AG09309 (cell line): Measurements from ENCODE around the gene SNRK.
"Not testable (repeated sequence)": the region's sequence is repeated elsewhere in the genome, so short reads cannot be mapped to it uniquely, and the experiment has no call there.

Source experiments
- DNase-seq: peaks from one replicate; pipeline ENCODE4 v3.0.0-alpha.2; 2010; ENCODE audit warnings: low read depth
- H3K4me3 ChIP-seq: 2 replicates; pipeline ENCODE4 v1.5.1; 2011; ENCODE audit warnings: mild to moderate bottlenecking, low read depth, low read length, moderate library complexity; ENCODE audit not compliant: control insufficient read depth
- TF ChIP-seq, protein P1 (sequence below): IDR thresholded peaks from 2 replicates; pipeline ENCODE4 v1.5.1; 2011; ENCODE audit warnings: mild to moderate bottlenecking, low read depth, low read length, inconsistent platforms; ENCODE audit not compliant: insufficient read depth, control insufficient read depth; ENCODE audit errors: missing control alignments

Gene SNRK

DNA sequence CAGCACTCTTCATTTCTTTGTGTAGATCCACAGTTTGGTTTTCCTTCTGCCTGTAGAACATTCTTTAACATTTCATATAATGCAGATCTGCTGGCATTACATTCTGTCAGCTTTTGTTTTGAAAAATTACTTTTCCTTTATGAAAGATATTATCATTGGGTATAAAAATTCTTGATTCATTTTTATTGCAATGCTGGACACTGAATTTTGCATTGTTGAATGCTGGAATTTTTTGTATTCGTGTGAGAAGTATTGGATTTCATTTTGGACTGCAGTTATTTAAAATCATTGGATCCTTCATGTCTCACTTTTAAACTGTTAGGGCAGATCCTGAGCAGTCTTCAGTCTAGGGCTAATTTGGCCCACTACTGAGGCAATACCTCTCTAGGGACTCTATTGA lies 67.1 kb downstream of the SNRK start:
- TF ChIP-seq, protein P1, sequence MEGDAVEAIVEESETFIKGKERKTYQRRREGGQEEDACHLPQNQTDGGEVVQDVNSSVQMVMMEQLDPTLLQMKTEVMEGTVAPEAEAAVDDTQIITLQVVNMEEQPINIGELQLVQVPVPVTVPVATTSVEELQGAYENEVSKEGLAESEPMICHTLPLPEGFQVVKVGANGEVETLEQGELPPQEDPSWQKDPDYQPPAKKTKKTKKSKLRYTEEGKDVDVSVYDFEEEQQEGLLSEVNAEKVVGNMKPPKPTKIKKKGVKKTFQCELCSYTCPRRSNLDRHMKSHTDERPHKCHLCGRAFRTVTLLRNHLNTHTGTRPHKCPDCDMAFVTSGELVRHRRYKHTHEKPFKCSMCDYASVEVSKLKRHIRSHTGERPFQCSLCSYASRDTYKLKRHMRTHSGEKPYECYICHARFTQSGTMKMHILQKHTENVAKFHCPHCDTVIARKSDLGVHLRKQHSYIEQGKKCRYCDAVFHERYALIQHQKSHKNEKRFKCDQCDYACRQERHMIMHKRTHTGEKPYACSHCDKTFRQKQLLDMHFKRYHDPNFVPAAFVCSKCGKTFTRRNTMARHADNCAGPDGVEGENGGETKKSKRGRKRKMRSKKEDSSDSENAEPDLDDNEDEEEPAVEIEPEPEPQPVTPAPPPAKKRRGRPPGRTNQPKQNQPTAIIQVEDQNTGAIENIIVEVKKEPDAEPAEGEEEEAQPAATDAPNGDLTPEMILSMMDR = no peak
- no peak overlapping the region for H3K4me3 ChIP-seq
- DNase-seq = no peak

DNA sequence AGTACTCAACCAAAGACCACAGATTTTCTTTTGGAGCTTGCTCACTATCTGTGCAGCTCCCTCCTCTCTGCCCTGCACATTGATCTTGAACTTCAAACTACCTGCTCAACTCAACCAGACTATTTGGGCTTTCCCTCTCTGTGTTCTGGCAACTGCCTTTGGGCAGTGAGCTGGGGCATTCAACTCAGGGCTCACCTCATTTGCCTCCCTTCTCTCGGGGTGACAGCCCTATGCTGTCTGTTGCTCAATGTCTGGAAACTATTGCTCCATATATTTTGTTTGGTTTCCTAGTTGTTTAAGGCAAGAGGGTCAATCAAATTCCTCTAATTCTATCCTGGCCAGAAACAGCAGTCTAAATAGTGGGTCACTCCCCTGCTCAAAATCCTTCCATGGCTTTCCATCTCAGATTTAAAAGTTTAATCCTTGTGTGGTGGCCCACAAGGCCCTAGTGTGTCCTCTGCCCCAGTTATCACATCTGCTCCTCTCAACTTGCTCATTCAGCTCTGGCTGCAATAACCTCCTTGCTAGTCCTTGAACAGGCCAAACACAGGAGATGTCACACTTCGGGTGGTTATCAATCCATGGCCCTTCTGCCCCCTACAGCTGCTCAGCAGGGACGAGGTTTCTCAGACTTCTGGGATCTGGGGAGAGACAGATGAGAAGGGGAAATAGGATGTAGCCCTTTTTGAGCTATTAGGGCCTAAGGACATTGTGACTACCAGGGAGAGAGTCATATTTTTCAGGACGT lies 67.8 kb downstream of the SNRK start:
- H3K4me3 ChIP-seq = no peak overlapping the region
- TF ChIP-seq, protein P1 = no peak
- DNase-seq = no peak

DNA sequence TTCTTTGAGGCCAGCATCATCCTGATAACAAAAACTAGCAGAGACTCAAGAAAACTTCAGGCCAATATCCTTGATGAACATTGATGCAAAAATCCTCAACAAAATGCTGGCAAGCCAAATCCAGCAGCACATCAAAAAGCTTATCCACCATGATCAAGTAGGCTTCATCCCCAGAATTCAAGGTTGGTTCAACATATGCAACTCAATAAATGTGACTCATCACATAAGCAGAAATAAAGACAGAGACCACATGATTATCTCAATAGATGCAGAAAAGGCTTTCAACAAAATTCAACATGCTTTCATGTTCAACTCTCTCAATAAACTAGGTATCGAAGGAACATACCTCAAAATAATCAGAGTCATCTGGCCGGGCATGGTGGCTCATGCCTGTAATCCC lies 69.7 kb downstream of the SNRK start:
- DNase-seq = not testable (repeated sequence)

DNA sequence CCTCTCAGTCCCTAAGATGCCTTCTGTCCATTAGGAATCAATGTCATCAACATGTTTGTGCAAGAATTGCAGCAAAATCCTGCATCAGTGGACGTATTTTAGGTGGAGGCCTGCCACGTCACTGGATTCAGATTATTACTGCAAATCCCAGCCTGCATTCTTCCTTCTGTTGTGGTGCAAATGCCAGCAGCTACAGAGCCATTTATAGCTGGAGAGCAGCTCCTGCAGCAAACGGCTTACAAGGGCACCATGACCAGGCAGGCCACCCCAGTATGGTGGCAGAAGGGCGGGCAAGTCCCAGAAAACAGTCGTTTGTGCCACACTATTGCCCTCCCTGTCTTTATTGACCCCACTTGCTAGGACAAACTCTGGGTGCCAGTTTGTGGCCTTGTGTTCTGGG lies 74.7 kb downstream of the SNRK start:
- no peak for DNase-seq
- TF ChIP-seq, protein P1 = no peak
- H3K4me3 ChIP-seq = no peak overlapping the region

More for the DNA sequence above, 69.7 kb downstream of the SNRK start:
- H3K4me3 ChIP-seq = not testable (repeated sequence)

DNA sequence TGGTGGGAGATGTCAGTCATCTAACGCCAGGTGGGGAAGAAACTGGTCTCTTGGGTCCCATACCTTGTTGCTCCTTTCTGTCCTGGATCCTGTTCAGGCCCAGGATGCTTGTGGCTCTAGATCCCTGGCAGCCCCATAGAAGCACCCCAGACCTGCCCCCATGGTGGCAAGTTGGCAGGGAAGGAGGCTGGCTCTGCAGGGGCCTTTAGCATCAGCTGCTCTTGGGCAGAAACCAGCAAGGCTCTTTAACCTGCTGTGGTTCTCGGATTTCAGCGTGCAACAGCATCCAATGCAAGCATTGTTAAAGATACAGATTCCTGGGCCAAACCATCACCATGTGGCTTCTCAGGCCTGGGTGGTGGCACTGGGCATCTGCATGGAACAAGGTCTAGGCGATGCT lies 75.8 kb downstream of the SNRK start:
- H3K4me3 ChIP-seq = no peak overlapping the region
- no peak for DNase-seq
- TF ChIP-seq, protein P1 = no peak

DNA sequence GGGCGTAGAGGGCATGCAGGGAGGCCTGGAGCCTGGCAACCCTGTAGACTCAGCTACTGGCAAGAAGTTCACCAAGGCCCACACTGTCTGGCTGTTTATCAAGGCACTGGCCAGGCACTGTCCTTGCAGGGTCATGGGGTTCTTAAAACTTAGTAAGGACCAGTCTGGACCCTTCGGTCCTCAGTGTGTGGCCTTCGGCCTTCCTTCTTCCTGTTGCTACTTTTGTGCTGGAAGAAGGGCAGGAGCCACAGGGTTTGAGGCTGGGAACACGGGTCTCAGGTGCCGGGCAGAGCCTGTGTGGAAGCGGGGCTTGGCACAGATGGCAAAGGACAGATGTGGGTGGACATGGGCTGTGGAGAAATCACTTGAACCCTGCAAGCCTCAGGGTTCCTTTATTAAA lies 76.6 kb downstream of the SNRK start:
- TF ChIP-seq, protein P1 = no peak
- H3K4me3 ChIP-seq = no peak overlapping the region
- no peak for DNase-seq

DNA sequence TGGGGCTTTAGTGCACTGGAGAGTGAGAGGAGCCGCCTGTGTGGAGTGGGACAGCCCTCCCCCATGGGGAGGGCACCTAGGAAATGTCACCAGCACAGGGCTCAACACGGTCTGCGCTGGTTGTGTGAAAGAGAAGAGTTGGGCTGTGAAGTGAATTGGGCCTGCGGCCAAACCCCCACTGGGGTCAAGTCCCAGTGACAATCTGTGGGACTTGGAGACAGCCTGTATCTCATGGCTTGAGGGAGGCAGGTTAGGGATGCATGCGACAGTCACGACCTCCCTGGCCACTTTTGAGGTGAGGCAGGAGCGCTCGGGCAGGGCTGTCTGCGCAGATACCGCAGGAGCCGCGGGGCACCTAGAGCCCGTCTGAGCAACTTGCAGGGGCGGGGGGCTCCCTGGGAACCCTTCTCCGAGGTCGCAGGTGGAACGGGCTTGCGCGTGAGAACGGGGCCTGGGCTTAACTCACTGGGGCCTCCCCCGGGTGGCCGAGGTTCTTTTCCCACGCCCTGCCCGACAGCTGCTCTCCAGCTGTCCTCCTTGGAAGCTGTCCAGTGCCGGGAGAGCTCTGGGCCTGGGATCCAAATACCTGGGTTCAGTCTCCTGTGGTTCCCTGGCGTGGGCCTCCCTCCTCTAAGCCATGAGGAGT lies 77.4 kb downstream of the SNRK start:
- DNase-seq = no peak
- H3K4me3 ChIP-seq = no peak overlapping the region
- TF ChIP-seq, protein P1 = no peak
